BJ (cell line): ENCODE results near the gene NTNG1. TPM values are rescaled to one million over a fixed set of nuclear protein-coding genes. Genes with fewer than 3 reads are reported as not detected.

Source experiments
- CTCF ChIA-PET: fragments of 350-600 bp; formaldehyde crosslinking; extraction: SDS; loops from one replicate; lab custom pipeline; 2021; ENCODE audit warnings: antibody characterized with exemption, inconsistent platforms; lab: Yijun Ruan, JAX
- POLR2A ChIA-PET: fragments of 300-600 bp; sonication (Branson Sonifier 250); formaldehyde crosslinking; extraction: SDS; loops from one replicate; lab custom pipeline; 2021; ENCODE audit warnings: antibody characterized with exemption; lab: Charles Lee
- DNase-seq: peaks from one replicate; pipeline ENCODE4 v3.0.0-alpha.2; 2011; ENCODE audit warnings: low read depth
- H3K27me3 ChIP-seq: 2 replicates; pipeline ENCODE4 v1.6.0; 2011; ENCODE audit warnings: low read length; ENCODE audit not compliant: control insufficient read depth, insufficient read depth
- H3K36me3 ChIP-seq: 2 replicates; pipeline ENCODE4 v1.5.1; 2011; ENCODE audit warnings: low read length; ENCODE audit not compliant: control insufficient read depth, insufficient read depth
- H3K4me3 ChIP-seq: 2 replicates; pipeline ENCODE4 v1.5.1; 2011; ENCODE audit warnings: low read depth, mild to moderate bottlenecking, control low read depth, low read length
- CTCF ChIP-seq: IDR thresholded peaks from 2 replicates; pipeline ENCODE4 v1.5.1; 2011; ENCODE audit warnings: low read depth, mild to moderate bottlenecking, control low read depth, inconsistent platforms, low read length, moderate library complexity; ENCODE audit not compliant: insufficient read depth
- polyA plus RNA-seq: library from polyadenylated mRNA; depleted of rRNA; stranded (reverse); fragments of >200 nt; gene quantifications from 2 replicates; pipeline ENCODE4 v1.2.3, GENCODE V29; 2011

The NTNG1 gene
- polyA plus RNA-seq, 1 experiment: 3.3 TPM

- Histone ChIP-seq H3K4me3 (no peak overlapping the region), H3K27me3 (no peaks in the 10 kb centered on the region), H3K36me3 (no peaks in the 10 kb centered on the region)
- CTCF ChIA-PET: no interaction called here
- TF ChIP-seq CTCF: no peak
- POLR2A ChIA-PET: no interaction called here
- no peak for DNase-seq
Measured at GRCh38 chr1:107298526-107298925, 157.7 kb downstream of the NTNG1 start.

GRCh38 chr1:107299521-107299920 lies 158.7 kb downstream of the NTNG1 start:
- CTCF ChIA-PET: no interaction called here
- no peak for DNase-seq

GRCh38 chr1:107309962-107310361 lies 169.1 kb downstream of the NTNG1 start:
- H3K36me3 ChIP-seq: no peaks in the 10 kb centered on the region
- CTCF ChIA-PET: no interaction called here
- H3K4me3 ChIP-seq: no peak overlapping the region
- DNase-seq: no peak
- POLR2A ChIA-PET: no interaction called here
- H3K27me3 ChIP-seq: no peaks in the 10 kb centered on the region
- TF ChIP-seq CTCF: no peak

More at GRCh38 chr1:107299521-107299920, 158.7 kb downstream of the NTNG1 start:
- H3K4me3 ChIP-seq: no peak overlapping the region
- no peaks in the 10 kb centered on the region for H3K27me3 ChIP-seq
- TF ChIP-seq CTCF: no peak
- POLR2A ChIA-PET: no interaction called here
- H3K36me3 ChIP-seq: no peaks in the 10 kb centered on the region

- POLR2A ChIA-PET: no interaction called here
- no peak for DNase-seq
- Histone ChIP-seq H3K27me3 (no peaks in the 10 kb centered on the region), H3K36me3 (no peaks in the 10 kb centered on the region), H3K4me3 (no peak overlapping the region)
- CTCF ChIA-PET: interaction anchor here (0.9 kb wide), 1 partner anchor 10 kb away, joined by 3 read pairs; no protein-coding TSS in a partner anchor
- TF ChIP-seq CTCF: no peak
Measured at GRCh38 chr1:107315652-107316051, 174.8 kb downstream of the NTNG1 start.

- no peak for TF ChIP-seq CTCF
- no peaks in the 10 kb centered on the region for H3K27me3 ChIP-seq
- CTCF ChIA-PET: no interaction called here
- no peak overlapping the region for H3K4me3 ChIP-seq
- POLR2A ChIA-PET: no interaction called here
- DNase-seq: no peak
- no peaks in the 10 kb centered on the region for H3K36me3 ChIP-seq
Measured at GRCh38 chr1:107318932-107319331, 178.1 kb downstream of the NTNG1 start.
